ENCODE results near the gene AP1G1. TPM values are rescaled to one million over a fixed set of nuclear protein-coding genes. Genes with fewer than 3 reads are reported as not detected.

Gene AP1G1
- 82.5 and 104 TPM in 2 replicates for total RNA-seq

GRCh38 chr16:71808593-71809459, at the start of gene AP1G1:
Gene AP1G1, minus strand, starts transcription at chr16:71808834. Its CDS starts 19,355 bp downstream, at chr16:71789479.
- Histone ChIP-seq H3K79me2 (ENCODE audit: insufficient read depth, low read length) (peaks cover 49% of the 10 kb centered on the region), H4K20me1 (ENCODE audit: insufficient read depth, low read length) (peaks cover 25% of the 10 kb centered on the region), H3K4me3 (ENCODE audit: insufficient read depth, low read length) (peak within 1 kb of the TSS; percentile 91), H3K9me3 (ENCODE audit: low read depth, low read length) (no peaks in the 10 kb centered on the region), H2AFZ (ENCODE audit: low read length) (peak within 1 kb of the TSS; percentile 100), H3K4me1 (ENCODE audit: insufficient read depth, low read length) (peaks cover 18% of the 10 kb centered on the region), H3K4me2 (ENCODE audit: insufficient read depth, low read length) (peak within 1 kb of the TSS; percentile 98), H3K36me3 (ENCODE audit: insufficient read depth, low read length) (peaks cover 13% of the 10 kb centered on the region), H3K27me3 (ENCODE audit: insufficient read depth, low read length) (no peaks in the 10 kb centered on the region), H3K27ac (ENCODE audit: low read depth, low read length) (peak within 1 kb of the TSS; percentile 100)
- DNase-seq (ENCODE audit: insufficient read length, low spot score, missing footprints) = peak; percentile 96
- TF ChIP-seq, protein P1, sequence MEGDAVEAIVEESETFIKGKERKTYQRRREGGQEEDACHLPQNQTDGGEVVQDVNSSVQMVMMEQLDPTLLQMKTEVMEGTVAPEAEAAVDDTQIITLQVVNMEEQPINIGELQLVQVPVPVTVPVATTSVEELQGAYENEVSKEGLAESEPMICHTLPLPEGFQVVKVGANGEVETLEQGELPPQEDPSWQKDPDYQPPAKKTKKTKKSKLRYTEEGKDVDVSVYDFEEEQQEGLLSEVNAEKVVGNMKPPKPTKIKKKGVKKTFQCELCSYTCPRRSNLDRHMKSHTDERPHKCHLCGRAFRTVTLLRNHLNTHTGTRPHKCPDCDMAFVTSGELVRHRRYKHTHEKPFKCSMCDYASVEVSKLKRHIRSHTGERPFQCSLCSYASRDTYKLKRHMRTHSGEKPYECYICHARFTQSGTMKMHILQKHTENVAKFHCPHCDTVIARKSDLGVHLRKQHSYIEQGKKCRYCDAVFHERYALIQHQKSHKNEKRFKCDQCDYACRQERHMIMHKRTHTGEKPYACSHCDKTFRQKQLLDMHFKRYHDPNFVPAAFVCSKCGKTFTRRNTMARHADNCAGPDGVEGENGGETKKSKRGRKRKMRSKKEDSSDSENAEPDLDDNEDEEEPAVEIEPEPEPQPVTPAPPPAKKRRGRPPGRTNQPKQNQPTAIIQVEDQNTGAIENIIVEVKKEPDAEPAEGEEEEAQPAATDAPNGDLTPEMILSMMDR (IDR thresholded peaks at IDR 0.05; ENCODE audit: extremely low read depth, low read depth, low read length) = no peak

GRCh38 chr16:71855937-71856662, 47.5 kb upstream of the AP1G1 start:
- Histone ChIP-seq H3K36me3 (ENCODE audit: insufficient read depth, low read length) (peaks cover 33% of the 10 kb centered on the region), H2AFZ (ENCODE audit: low read length) (no peak overlapping the region), H3K27me3 (ENCODE audit: insufficient read depth, low read length) (no peaks in the 10 kb centered on the region), H3K27ac (ENCODE audit: low read depth, low read length) (no peak overlapping the region), H3K9me3 (ENCODE audit: low read depth, low read length) (no peaks in the 10 kb centered on the region), H3K4me2 (ENCODE audit: insufficient read depth, low read length) (no peak overlapping the region), H4K20me1 (ENCODE audit: insufficient read depth, low read length) (peaks cover 20% of the 10 kb centered on the region), H3K4me1 (ENCODE audit: insufficient read depth, low read length) (peaks cover 2% of the 10 kb centered on the region), H3K79me2 (ENCODE audit: insufficient read depth, low read length) (peaks cover 55% of the 10 kb centered on the region), H3K4me3 (ENCODE audit: insufficient read depth, low read length) (no peak overlapping the region)
- DNase-seq (ENCODE audit: insufficient read length, low spot score, missing footprints) = no peak
- TF ChIP-seq, protein P1 (IDR thresholded peaks at IDR 0.05; ENCODE audit: extremely low read depth, low read depth, low read length) = no peak

- Histone ChIP-seq H2AFZ (ENCODE audit: low read length) (no peak overlapping the region), H3K4me3 (ENCODE audit: insufficient read depth, low read length) (no peak overlapping the region), H3K27me3 (ENCODE audit: insufficient read depth, low read length) (no peaks in the 10 kb centered on the region), H3K4me1 (ENCODE audit: insufficient read depth, low read length) (peaks cover 2% of the 10 kb centered on the region), H3K27ac (ENCODE audit: low read depth, low read length) (no peak overlapping the region), H3K79me2 (ENCODE audit: insufficient read depth, low read length) (peaks cover 58% of the 10 kb centered on the region), H3K4me2 (ENCODE audit: insufficient read depth, low read length) (no peak overlapping the region), H4K20me1 (ENCODE audit: insufficient read depth, low read length) (peaks cover 20% of the 10 kb centered on the region), H3K36me3 (ENCODE audit: insufficient read depth, low read length) (peaks cover 49% of the 10 kb centered on the region), H3K9me3 (ENCODE audit: low read depth, low read length) (no peaks in the 10 kb centered on the region)
- peak; percentile 81 for DNase-seq (ENCODE audit: insufficient read length, low spot score, missing footprints)
- TF ChIP-seq, protein P1 (IDR thresholded peaks at IDR 0.05; ENCODE audit: extremely low read depth, low read depth, low read length) = no peak
These were observed 45.8 kb upstream of the AP1G1 start for GRCh38 chr16:71854369-71854948.

Measured in osteoblast (primary cell).